CD4-positive, alpha-beta T cell (primary cell): ENCODE results near the gene ANKRD9. TPM values are rescaled to one million over a fixed set of nuclear protein-coding genes. Genes with fewer than 3 reads are reported as not detected.

Experiments used
- ATAC-seq: fragments of 200-7000 bp; cut with Tn5 transposase; one replicate; pipeline ENCODE4 v1.10.0; 2022; ENCODE audit warnings: mild to moderate bottlenecking; ENCODE audit not compliant: poor library complexity
- CTCF ChIA-PET: fragments of 350-600 bp; sonication (Branson Sonifier 250); formaldehyde crosslinking; loops from one replicate; lab custom pipeline; 2021; ENCODE audit warnings: antibody characterized with exemption, inconsistent platforms; lab: Charles Lee
- POLR2A ChIA-PET: fragments of 350-600 bp; sonication (Branson Sonifier 250); formaldehyde crosslinking; loops from one replicate; lab custom pipeline; 2021; ENCODE audit warnings: antibody characterized with exemption, inconsistent platforms; lab: Charles Lee
- DNase-seq, 14 experiments: peaks; one replicate each; pipeline ENCODE4 v3.0.0-alpha.2; 2013 to 2020; ENCODE audit warnings: mixed read lengths in 2 of 14
- H3K27ac ChIP-seq, 2 donors: one replicate each; pipeline versions ENCODE4 v1.5.1 to v1.7.0; 2013; ENCODE audit warnings: low read length in 2 of 2, low read depth in 1 of 2, mild to moderate bottlenecking in 1 of 2
- H3K27me3 ChIP-seq, 2 experiments: 1 replicate in 1 of 2; 2 replicates in 1 of 2; pipeline versions ENCODE4 v1.6.1 to v1.7.0; 2013; ENCODE audit warnings: low read length in 2 of 2, control low read depth in 1 of 2, mild to moderate bottlenecking in 1 of 2, moderate library complexity in 1 of 2; ENCODE audit not compliant: insufficient read depth in 2 of 2, control insufficient read depth in 1 of 2
- H3K36me3 ChIP-seq: one replicate; pipeline ENCODE4 v1.6.1; 2013; ENCODE audit warnings: low read length, control low read depth; ENCODE audit not compliant: insufficient read depth
- H3K4me1 ChIP-seq: one replicate; pipeline ENCODE4 v1.6.1; 2013; ENCODE audit warnings: low read length, control low read depth; ENCODE audit not compliant: insufficient read depth
- H3K4me3 ChIP-seq: one replicate; pipeline ENCODE4 v1.5.1; 2013; ENCODE audit warnings: mild to moderate bottlenecking, low read length, moderate library complexity
- H3K9me3 ChIP-seq, 2 experiments: 1 replicate in 1 of 2; 2 replicates in 1 of 2; pipeline versions ENCODE4 v1.6.1 to v1.7.0; 2013; ENCODE audit warnings: low read length in 2 of 2, mild to moderate bottlenecking in 2 of 2, control low read depth in 1 of 2, moderate library complexity in 1 of 2; ENCODE audit not compliant: control insufficient read depth in 1 of 2, insufficient read depth in 1 of 2
- H3K27ac Mint-ChIP-seq: one replicate; pipeline ENCODE4 v1.8.0; 2020; ENCODE audit warnings: mixed read lengths
- H3K27me3 Mint-ChIP-seq: one replicate; pipeline ENCODE4 v1.8.0; 2021; ENCODE audit warnings: mixed read lengths
- H3K36me3 Mint-ChIP-seq: one replicate; pipeline ENCODE4 v1.8.0; 2021; ENCODE audit warnings: low read depth, mixed read lengths
- H3K4me1 Mint-ChIP-seq: one replicate; pipeline ENCODE4 v1.8.0; 2021; ENCODE audit warnings: low read depth, mixed read lengths
- H3K4me3 Mint-ChIP-seq: one replicate; pipeline ENCODE4 v1.8.0; 2020; ENCODE audit warnings: mild to moderate bottlenecking, mixed read lengths
- H3K9me3 Mint-ChIP-seq: one replicate; pipeline ENCODE4 v1.8.0; 2020; ENCODE audit warnings: mixed read lengths
- CTCF ChIP-seq: fragments of 200-600 bp; IDR thresholded peaks from one replicate; pipeline ENCODE4 v1.8.0; 2022; ENCODE audit warnings: antibody characterized with exemption, mild to moderate bottlenecking
- intact Hi-C, 2 experiments: fragments of 100-400 bp; cut with DNase I in 1 of 2; cut with micrococcal nuclease in 1 of 2; formaldehyde crosslinking; loops; one replicate each; pipeline versions ENCODE4 v1.15.1 to v1.9.0; 2023 to 2025; cut with DNase I, micrococcal nuclease
- total RNA-seq, 174 experiments: library from RNA in 2 of 174; stranded (reverse) in 2 of 174; gene quantifications; one replicate each; pipeline ENCODE4 v1.2.3 and lab custom pipeline; 2021 to 2026

The ANKRD9 gene
- total RNA-seq, 2 experiments from 2014 or later: 4.4 to 5.5 TPM

GRCh38 chr14:102528431-102529170 lies 19.0 kb upstream of the ANKRD9 start:
- H3K9me3 Mint-ChIP-seq: no peaks in the 10 kb centered on the region
- no peak for TF ChIP-seq CTCF
- Histone ChIP-seq H3K27me3 (no peaks in the 10 kb centered on the region), H3K4me1 (peaks cover 27% of the 10 kb centered on the region), H3K9me3 (no peaks in the 10 kb centered on the region), H3K36me3 (no peaks in the 10 kb centered on the region), H3K4me3 (no peak overlapping the region), H3K27ac (no peak overlapping the region)
- H3K4me3 Mint-ChIP-seq: no peak overlapping the region
- no peaks in the 10 kb centered on the region for H3K27me3 Mint-ChIP-seq
- no peaks in the 10 kb centered on the region for H3K36me3 Mint-ChIP-seq
- ATAC-seq (no peak), DNase-seq (no peak)
- ChIA-PET CTCF (interaction anchor here (1.1 kb wide), 1 partner anchor 11 kb away, joined by 5 read pairs; no protein-coding TSS in a partner anchor), POLR2A (no interaction called here)
- no peak overlapping the region for H3K27ac Mint-ChIP-seq
- intact Hi-C loops: loop anchor here in 1 of 2 experiments (10.0 kb wide), 1 partner anchor 766 kb away; no protein-coding TSS in a partner anchor
- peaks cover 22% of the 10 kb centered on the region for H3K4me1 Mint-ChIP-seq

- no peak for DNase-seq
- Histone ChIP-seq H3K4me3 (no peak overlapping the region), H3K27ac (peak overlapping the region in 1 of 2 donors; percentile 28), H3K4me1 (peaks cover 32% of the 10 kb centered on the region), H3K36me3 (no peaks in the 10 kb centered on the region), H3K9me3 (no peaks in the 10 kb centered on the region), H3K27me3 (no peaks in the 10 kb centered on the region)
- peaks cover 32% of the 10 kb centered on the region for H3K4me1 Mint-ChIP-seq
- intact Hi-C loops: loop anchor here (1.0 to 10.0 kb wide), 3 partner anchors 66 to 769 kb away; partner anchors contain the start of gene RCOR1 (in 2 of the 2)
- no peaks in the 10 kb centered on the region for H3K27me3 Mint-ChIP-seq
- no peaks in the 10 kb centered on the region for H3K36me3 Mint-ChIP-seq
- no peaks in the 10 kb centered on the region for H3K9me3 Mint-ChIP-seq
- no peak for ATAC-seq
- peak overlapping the region; percentile 30 for H3K4me3 Mint-ChIP-seq
- CTCF ChIA-PET: interaction anchor here (2.7 kb wide), 1 partner anchor 65 kb away, joined by 14 read pairs; no protein-coding TSS in a partner anchor
- TF ChIP-seq CTCF: no peak
- POLR2A ChIA-PET: interaction anchor here (1.3 to 1.7 kb wide), 2 partner anchors 16 to 65 kb away, joined by 6 to 9 read pairs; partner anchors contain the start of gene ANKRD9
- peak overlapping the region; percentile 78 for H3K27ac Mint-ChIP-seq
Measured at GRCh38 chr14:102525929-102526497, 16.4 kb upstream of the ANKRD9 start.

GRCh38 chr14:102525219-102525928 lies 15.8 kb upstream of the ANKRD9 start:
- H3K27ac Mint-ChIP-seq: peak overlapping the region; percentile 78
- Histone ChIP-seq H3K27ac (peak overlapping the region; percentile 54 to 56), H3K4me3 (peak overlapping the region; percentile 70), H3K27me3 (no peaks in the 10 kb centered on the region), H3K36me3 (no peaks in the 10 kb centered on the region), H3K9me3 (no peaks in the 10 kb centered on the region), H3K4me1 (peaks cover 28% of the 10 kb centered on the region)
- peak overlapping the region; percentile 83 for H3K4me3 Mint-ChIP-seq
- POLR2A ChIA-PET: interaction anchor here (0.9 to 1.7 kb wide), 5 partner anchors 16 to 163 kb away, joined by 3 to 9 read pairs (median 3); partner anchors contain the start of genes ANKRD9, CINP and TECPR2
- intact Hi-C loops: loop anchor here (1.0 to 10.0 kb wide), 3 partner anchors 67 to 769 kb away; partner anchors contain the start of gene RCOR1 (in 2 of the 2)
- ATAC-seq (peak; percentile 67), DNase-seq (peak in 7 of 14 experiments; percentile 20 to 78 (median 47))
- H3K9me3 Mint-ChIP-seq: no peaks in the 10 kb centered on the region
- CTCF ChIA-PET: interaction anchor here (1.2 to 2.7 kb wide), 4 partner anchors 65 to 87 kb away, joined by 3 to 14 read pairs (median 6); no protein-coding TSS in a partner anchor
- H3K36me3 Mint-ChIP-seq: no peaks in the 10 kb centered on the region
- no peak for TF ChIP-seq CTCF
- H3K27me3 Mint-ChIP-seq: no peaks in the 10 kb centered on the region
- peaks cover 32% of the 10 kb centered on the region for H3K4me1 Mint-ChIP-seq
